Loucy (cell line): ENCODE data around the gene CFP.

Experiments
- H2AFZ ChIP-seq: fragments of 200-600 bp; sonication (generic); 2 replicates; pipeline ENCODE4 v1.6.0; 2016; ENCODE audit warnings: antibody characterized with exemption, mild to moderate bottlenecking, low read length, moderate library complexity
- H3F3A ChIP-seq: fragments of 200-600 bp; 2 replicates; pipeline ENCODE4 v1.6.0; 2016; ENCODE audit warnings: antibody characterized with exemption, low read depth, mild to moderate bottlenecking
- H3K27me3 ChIP-seq: fragments of 200-600 bp; sonication (generic); 2 replicates; pipeline ENCODE4 v1.6.1; 2014; ENCODE audit warnings: low read length, mild to moderate bottlenecking; ENCODE audit not compliant: insufficient read depth, poor library complexity, severe bottlenecking
- H3K36me3 ChIP-seq: fragments of 200-600 bp; sonication (generic); 2 replicates; pipeline ENCODE4 v1.6.1; 2016; ENCODE audit warnings: low read length; ENCODE audit not compliant: insufficient read depth
- H3K4me1 ChIP-seq: fragments of 200-600 bp; sonication (generic); 2 replicates; pipeline ENCODE4 v1.5.1; 2014; ENCODE audit warnings: low read length, mild to moderate bottlenecking; ENCODE audit not compliant: insufficient read depth, poor library complexity, severe bottlenecking
- H3K4me2 ChIP-seq: fragments of 200-600 bp; sonication (generic); 2 replicates; pipeline ENCODE4 v1.6.0; 2014; ENCODE audit warnings: antibody characterized with exemption, low read length, low read depth, mild to moderate bottlenecking; ENCODE audit not compliant: poor library complexity, severe bottlenecking
- H3K4me3 ChIP-seq: fragments of 200-600 bp; sonication (generic); 2 replicates; pipeline ENCODE4 v1.5.1; 2014; ENCODE audit warnings: low read length, mild to moderate bottlenecking, mixed read lengths; ENCODE audit not compliant: poor library complexity, severe bottlenecking
- H3K79me2 ChIP-seq: fragments of 200-600 bp; sonication (generic); 2 replicates; pipeline ENCODE4 v1.6.1; 2014; ENCODE audit warnings: low read length; ENCODE audit not compliant: insufficient read depth
- H3K9ac ChIP-seq: fragments of 200-600 bp; sonication (generic); 2 replicates; pipeline ENCODE4 v1.6.0; 2014; ENCODE audit warnings: mild to moderate bottlenecking, low read depth, low read length, moderate library complexity; ENCODE audit not compliant: poor library complexity, severe bottlenecking
- H3K9me2 ChIP-seq: fragments of 200-600 bp; sonication (generic); replicated peaks from 2 replicates; pipeline ENCODE4 v1.6.1; 2016; ENCODE audit warnings: low read depth, low read length, mixed read lengths
- H3K9me3 ChIP-seq: fragments of 200-600 bp; sonication (generic); 2 replicates; pipeline ENCODE4 v1.6.1; 2014; ENCODE audit warnings: mild to moderate bottlenecking, antibody characterized with exemption, low read length, low read depth; ENCODE audit not compliant: insufficient read depth
- H4K20me1 ChIP-seq: fragments of 200-600 bp; sonication (generic); 2 replicates; pipeline ENCODE4 v1.6.0; 2014; ENCODE audit warnings: antibody characterized with exemption, low read length, mild to moderate bottlenecking; ENCODE audit not compliant: insufficient read depth, poor library complexity, severe bottlenecking
- EZH2phosphoT487 ChIP-seq: fragments of 200-600 bp; IDR thresholded peaks from 2 replicates; pipeline ENCODE4 v1.6.1; 2018; ENCODE audit warnings: antibody characterized with exemption, mild to moderate bottlenecking, moderate library complexity, borderline replicate concordance
- TF ChIP-seq, protein P1 (sequence below): fragments of 200-600 bp; sonication (generic); conservative IDR thresholded peaks from 2 replicates; pipeline ENCODE4 v1.5.1; 2014; ENCODE audit warnings: mild to moderate bottlenecking, antibody characterized with exemption, low read length

The CFP gene

DNA sequence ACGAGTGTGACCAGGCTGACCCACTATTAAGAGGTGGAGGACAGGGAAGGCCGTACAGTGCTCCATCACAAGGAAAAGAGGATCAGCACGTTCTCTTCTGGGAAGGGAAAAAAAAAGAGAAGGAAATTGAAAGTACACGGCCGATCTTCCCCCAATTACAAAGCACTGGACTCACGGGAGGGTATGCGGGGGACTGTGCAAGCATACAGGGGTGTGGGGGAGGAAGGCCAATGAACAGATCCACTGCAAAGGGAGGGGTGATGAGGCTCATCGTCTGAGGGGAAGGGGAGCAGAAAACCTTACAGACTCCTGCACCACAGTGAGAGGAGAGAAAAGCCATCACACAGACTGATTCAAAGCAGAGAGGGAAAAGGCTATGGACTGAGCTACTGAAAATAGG is 19.5 kb upstream of the CFP start:
- Histone ChIP-seq H3K4me1 (peaks cover 15% of the 10 kb centered on the region), H3K4me3 (peak overlapping the region; percentile 89), H3K36me3 (peaks cover 3% of the 10 kb centered on the region; the same call in 1 of the 2 replicates), H3K9me2 (no peaks in the 10 kb centered on the region), H4K20me1 (peaks cover 19% of the 10 kb centered on the region), H3K27me3 (no peaks in the 10 kb centered on the region), H3K9me3 (no peaks in the 10 kb centered on the region), H2AFZ (no peak overlapping the region), H3K9ac (peak overlapping the region; percentile 77), H3K79me2 (peaks cover 26% of the 10 kb centered on the region; the same call in 1 of the 2 replicates), H3K4me2 (peak overlapping the region; percentile 86), H3F3A (no peaks in the 10 kb centered on the region)
- TF ChIP-seq, protein P1, sequence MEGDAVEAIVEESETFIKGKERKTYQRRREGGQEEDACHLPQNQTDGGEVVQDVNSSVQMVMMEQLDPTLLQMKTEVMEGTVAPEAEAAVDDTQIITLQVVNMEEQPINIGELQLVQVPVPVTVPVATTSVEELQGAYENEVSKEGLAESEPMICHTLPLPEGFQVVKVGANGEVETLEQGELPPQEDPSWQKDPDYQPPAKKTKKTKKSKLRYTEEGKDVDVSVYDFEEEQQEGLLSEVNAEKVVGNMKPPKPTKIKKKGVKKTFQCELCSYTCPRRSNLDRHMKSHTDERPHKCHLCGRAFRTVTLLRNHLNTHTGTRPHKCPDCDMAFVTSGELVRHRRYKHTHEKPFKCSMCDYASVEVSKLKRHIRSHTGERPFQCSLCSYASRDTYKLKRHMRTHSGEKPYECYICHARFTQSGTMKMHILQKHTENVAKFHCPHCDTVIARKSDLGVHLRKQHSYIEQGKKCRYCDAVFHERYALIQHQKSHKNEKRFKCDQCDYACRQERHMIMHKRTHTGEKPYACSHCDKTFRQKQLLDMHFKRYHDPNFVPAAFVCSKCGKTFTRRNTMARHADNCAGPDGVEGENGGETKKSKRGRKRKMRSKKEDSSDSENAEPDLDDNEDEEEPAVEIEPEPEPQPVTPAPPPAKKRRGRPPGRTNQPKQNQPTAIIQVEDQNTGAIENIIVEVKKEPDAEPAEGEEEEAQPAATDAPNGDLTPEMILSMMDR, result no peak
- TF ChIP-seq EZH2phosphoT487, result no peak

DNA sequence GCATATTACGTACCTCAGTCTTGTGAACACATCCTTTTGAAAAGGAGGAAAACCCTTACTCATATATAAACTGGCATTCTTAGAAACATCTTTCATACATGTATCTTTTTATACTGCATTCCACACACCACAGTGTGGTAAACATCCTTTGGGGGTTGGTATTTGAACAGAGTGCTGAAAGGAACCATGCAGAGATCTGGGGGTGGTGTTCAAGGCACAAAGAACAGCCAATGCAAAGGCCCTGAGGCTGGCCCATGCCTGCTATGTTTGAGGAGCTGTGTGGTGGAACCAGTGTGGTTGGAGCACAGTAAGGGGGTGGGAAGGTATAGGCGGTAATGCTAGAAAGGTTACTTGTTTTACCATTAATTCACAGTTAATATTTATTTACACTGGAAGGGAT is 18.6 kb upstream of the CFP start:
- Histone ChIP-seq H3K36me3 (no peaks in the 10 kb centered on the region; the same call in 1 of the 2 replicates), H2AFZ (no peak overlapping the region), H3K9ac (peak overlapping the region; percentile 77), H3K79me2 (peaks cover 34% of the 10 kb centered on the region; the same call in 1 of the 2 replicates), H3K27me3 (no peaks in the 10 kb centered on the region), H3F3A (no peaks in the 10 kb centered on the region), H3K4me1 (peaks cover 15% of the 10 kb centered on the region), H3K9me2 (no peaks in the 10 kb centered on the region), H3K4me2 (peak overlapping the region; percentile 86), H4K20me1 (peaks cover 21% of the 10 kb centered on the region), H3K4me3 (peak overlapping the region; percentile 89), H3K9me3 (no peaks in the 10 kb centered on the region)
- TF ChIP-seq, protein P1, result no peak
- TF ChIP-seq EZH2phosphoT487, result no peak

DNA sequence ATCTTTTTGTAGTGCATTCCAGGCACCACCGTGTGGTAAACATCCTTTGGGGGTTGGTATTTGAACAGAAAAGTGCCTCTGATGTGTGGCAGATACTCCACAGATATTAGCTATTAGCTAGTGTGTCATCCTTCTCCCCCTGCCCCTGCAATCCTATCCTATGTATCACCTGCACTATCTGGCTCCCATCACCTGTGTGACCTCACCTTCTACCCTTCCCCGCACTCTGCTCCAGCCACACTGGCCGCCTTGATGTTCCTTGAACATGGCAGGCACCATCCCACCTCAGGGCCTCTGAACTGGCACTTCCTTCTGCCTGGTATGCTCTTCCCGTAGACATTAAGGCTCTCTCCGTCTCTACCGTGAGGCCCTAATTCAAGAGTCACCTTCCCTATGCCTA is 16.9 kb upstream of the CFP start:
- H3K4me2 ChIP-seq, result no peak overlapping the region
- H3K27me3 ChIP-seq, result no peaks in the 10 kb centered on the region
- TF ChIP-seq, protein P1, result no peak
- TF ChIP-seq EZH2phosphoT487, result no peak
- peaks cover 21% of the 10 kb centered on the region for H4K20me1 ChIP-seq
- H3F3A ChIP-seq, result no peaks in the 10 kb centered on the region
- H3K4me1 ChIP-seq, result peaks cover 15% of the 10 kb centered on the region
- no peaks in the 10 kb centered on the region for H3K9me3 ChIP-seq
- no peak overlapping the region for H3K9ac ChIP-seq
- peaks cover under 1% of the 10 kb centered on the region; the same call in 1 of the 2 replicates for H3K36me3 ChIP-seq
- H3K4me3 ChIP-seq, result no peak overlapping the region
- peaks cover 34% of the 10 kb centered on the region; the same call in 1 of the 2 replicates for H3K79me2 ChIP-seq
- H2AFZ ChIP-seq, result no peak overlapping the region
- H3K9me2 ChIP-seq, result no peaks in the 10 kb centered on the region
